Coronary artery (tissue), 2 donors: ENCODE data around the gene GSTK1.
A peak's percentile ranks its signal among the peaks of the same experiment; 100 is the strongest.

Experiments used
- DNase-seq: peaks from one replicate; pipeline ENCODE4 v3.0.0-alpha.2; 2017; ENCODE audit warnings: low spot score
- H3K27ac ChIP-seq, 2 donors: fragments of 200-600 bp; sonication (generic); one replicate each; pipeline ENCODE4 v1.5.1; 2016 to 2019
- H3K4me3 ChIP-seq: fragments of 200-600 bp; sonication (generic); 2 replicates; pipeline ENCODE4 v1.5.1; 2016; ENCODE audit warnings: mild to moderate bottlenecking, moderate library complexity
- CTCF ChIP-seq: fragments of 200-600 bp; sonication (generic); IDR thresholded peaks from one replicate; pipeline ENCODE4 v1.5.1; 2019; ENCODE audit warnings: antibody characterized with exemption

Gene GSTK1

DNA sequence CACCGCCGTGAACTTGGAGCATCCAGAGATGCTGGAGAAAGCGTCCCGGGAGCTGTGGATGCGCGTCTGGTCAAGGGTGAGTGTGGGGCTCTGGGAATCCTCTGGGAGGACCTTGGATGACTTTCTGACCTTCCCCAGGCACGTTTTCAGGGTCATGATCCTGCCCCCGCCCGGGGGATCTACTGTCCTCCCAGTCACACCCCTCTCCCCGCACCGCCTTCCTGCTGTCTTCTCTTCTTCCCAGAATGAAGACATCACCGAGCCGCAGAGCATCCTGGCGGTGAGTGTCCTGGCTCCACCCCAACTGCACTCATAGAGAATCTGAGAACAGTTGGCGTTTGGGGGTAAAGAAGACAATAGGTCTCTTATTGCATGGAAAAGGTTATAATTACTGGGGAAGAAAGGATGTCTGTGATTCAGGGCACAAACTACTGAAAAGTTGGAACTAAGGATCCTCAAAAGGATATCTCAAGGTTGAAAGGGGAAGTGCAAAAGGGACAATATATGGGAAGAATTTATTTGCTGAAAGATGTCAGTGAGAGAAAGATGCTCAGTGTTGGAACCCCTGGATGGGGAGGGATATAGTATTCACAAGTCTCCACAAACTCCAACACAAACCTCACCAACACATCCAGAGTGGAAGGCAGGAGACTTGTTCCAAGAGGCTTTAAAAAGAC, 1.9 kb downstream of the GSTK1 start:
- no peak for TF ChIP-seq CTCF
- Histone ChIP-seq H3K4me3 (peak overlapping the region; percentile 89), H3K27ac (peak overlapping the region in 1 of 2 donors; percentile 10)
- DNase-seq: no peak

GRCh38 chr7:143269251-143269650, 6.0 kb downstream of the GSTK1 start:
- Histone ChIP-seq H3K27ac (no peak overlapping the region), H3K4me3 (no peak overlapping the region)
- no peak for DNase-seq
- no peak for TF ChIP-seq CTCF

- no peak overlapping the region for H3K4me3 ChIP-seq
- TF ChIP-seq CTCF: no peak
These were observed 8.0 kb downstream of the GSTK1 start for GRCh38 chr7:143271240-143271639.

GRCh38 chr7:143272871-143273270, 9.6 kb downstream of the GSTK1 start:
- H3K4me3 ChIP-seq: no peak overlapping the region
- H3K27ac ChIP-seq: no peak overlapping the region
- no peak for DNase-seq
- no peak for TF ChIP-seq CTCF

More at GRCh38 chr7:143271240-143271639, 8.0 kb downstream of the GSTK1 start:
- DNase-seq: no peak
- no peak overlapping the region for H3K27ac ChIP-seq

DNA sequence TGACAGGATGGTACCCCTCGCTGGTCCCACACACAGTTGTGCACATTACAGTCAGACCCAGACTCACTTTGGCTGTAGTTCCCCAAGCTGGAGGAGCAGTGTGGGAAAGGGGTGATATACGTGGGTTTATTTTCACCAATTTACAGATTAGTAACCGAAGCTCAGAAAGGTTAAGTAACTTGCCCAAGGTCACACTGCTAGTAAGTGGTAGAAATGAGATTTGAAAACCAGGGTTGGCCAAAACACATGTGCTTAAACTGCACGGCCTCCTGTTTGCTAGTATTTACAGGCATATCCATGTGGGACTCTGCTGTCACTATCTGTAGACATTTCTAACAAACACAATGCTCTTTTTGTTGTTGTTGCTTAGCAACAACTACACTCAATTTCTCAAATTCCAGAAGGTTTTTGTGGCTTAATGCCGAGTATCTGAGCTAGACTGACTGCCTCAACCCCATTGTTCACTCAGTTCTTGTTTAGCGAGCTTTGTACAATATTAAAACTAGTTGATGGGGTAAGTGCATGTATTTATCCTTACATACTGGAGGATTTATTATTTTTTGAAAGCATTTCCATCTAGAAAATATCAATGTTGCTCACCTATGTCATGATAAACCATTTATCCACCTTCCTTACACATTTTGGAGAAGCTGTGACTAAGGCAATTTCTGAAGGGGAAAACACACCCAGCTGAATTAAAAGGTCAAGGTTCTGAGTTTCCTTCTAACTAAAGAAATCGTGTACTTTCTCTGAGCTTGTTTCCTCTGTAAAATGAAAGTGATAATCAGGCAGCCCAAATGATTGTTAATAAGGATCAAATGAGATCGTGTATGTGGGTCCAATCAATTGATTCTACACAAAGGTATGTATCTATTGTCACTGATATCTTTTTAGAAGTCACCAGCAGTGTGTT, 16.2 kb downstream of the GSTK1 start:
- H3K27ac ChIP-seq: peak overlapping the region in 1 of 2 donors; percentile 65
- H3K4me3 ChIP-seq: no peak overlapping the region
- no peak for DNase-seq
- no peak for TF ChIP-seq CTCF

DNA sequence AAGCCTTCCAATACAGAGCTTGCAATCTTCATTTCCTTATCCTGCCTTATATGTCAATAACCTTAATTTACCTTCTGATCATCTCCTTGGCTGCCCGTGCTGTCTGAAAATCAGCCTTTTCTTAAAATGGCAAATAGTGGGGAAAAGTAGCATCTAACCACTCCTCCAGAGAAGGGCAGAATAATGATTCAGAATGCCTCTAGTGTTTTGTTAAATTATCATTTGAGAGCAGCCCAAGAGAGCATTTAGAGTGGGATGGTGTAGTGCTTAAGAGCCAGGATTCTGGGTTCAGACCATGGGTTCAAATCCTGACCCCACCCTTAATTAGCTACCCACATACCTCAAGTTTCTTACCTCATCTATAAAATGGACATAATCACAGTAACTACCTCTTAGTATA, 16.9 kb downstream of the GSTK1 start:
- Histone ChIP-seq H3K27ac (peak overlapping the region in 1 of 2 donors; percentile 65), H3K4me3 (no peak overlapping the region)
- no peak for DNase-seq
- no peak for TF ChIP-seq CTCF
